HepG2 (cell line): Measurements from ENCODE around the gene CD248. TPM values are rescaled to one million over a fixed set of nuclear protein-coding genes. Genes with fewer than 3 reads are reported as not detected.
A peak's percentile ranks its signal among the peaks of the same experiment; 100 is the strongest.

Experiments
- ATAC-seq: fragments of 200-7000 bp; cut with Tn5 transposase; 3 replicates; pipeline ENCODE4 v1.9.1; 2020; ENCODE audit warnings: mild to moderate bottlenecking, moderate library complexity
- BruUV-seq: library from RNA; stranded (reverse); fragments of 400-500 nt; replicated peaks from 2 replicates; lab custom pipeline; 2021; lab: Mats Ljungman, UMichigan
- CTCF ChIA-PET: fragments of 300-600 bp; formaldehyde crosslinking; extraction: SDS; loops from one replicate; lab custom pipeline; 2021; ENCODE audit warnings: low total read pairs, inconsistent platforms, low intra/inter-chr PET ratio; lab: Yijun Ruan, JAX
- POLR2A ChIA-PET: fragments of 350-600 bp; sonication (Branson Sonifier 250); formaldehyde crosslinking; loops from one replicate; lab custom pipeline; 2020; ENCODE audit warnings: antibody characterized with exemption, inconsistent platforms; lab: Yijun Ruan, JAX
- DNase-seq: peaks from one replicate; pipeline ENCODE4 v3.0.0-alpha.2; 2015; ENCODE audit warnings: low spot score
- FAIRE-seq: peaks from 3 replicates; lab custom pipeline; 2011; peaks lifted over from hg19 to GRCh38; lab: Jason Lieb, UNC
- H2AFZ ChIP-seq: one replicate; pipeline ENCODE4 v1.6.1; 2011; ENCODE audit warnings: low read length, inconsistent platforms
- H3K27ac ChIP-seq: fragments of 300-600 bp; 3 replicates; pipeline ENCODE4 v1.8.0; 2011; ENCODE audit warnings: mixed run types, mild to moderate bottlenecking, mixed read lengths, low read length, inconsistent platforms; ENCODE audit not compliant: insufficient read depth; ENCODE audit errors: extremely low read length
- H3K27me3 ChIP-seq, 2 experiments: fragments of 200-600 bp in 1 of 2; 2 replicates in 1 of 2; 3 replicates in 1 of 2; pipeline versions ENCODE4 v1.6.0 to v1.8.0; 2011; ENCODE audit warnings: low read length in 2 of 2, mild to moderate bottlenecking in 2 of 2, moderate library complexity in 2 of 2, inconsistent platforms in 1 of 2; ENCODE audit not compliant: insufficient read depth in 2 of 2, control insufficient read depth in 1 of 2
- H3K36me3 ChIP-seq, 2 experiments: fragments of 200-600 bp in 1 of 2; replicated peaks in 1 of 2; 2 replicates in 1 of 2; 3 replicates in 1 of 2; pipeline versions ENCODE4 v1.5.1 to v1.8.0; 2011; ENCODE audit warnings: low read length in 2 of 2, inconsistent platforms in 1 of 2; ENCODE audit not compliant: insufficient read depth in 2 of 2, control insufficient read depth in 1 of 2
- H3K4me1 ChIP-seq: 2 replicates; pipeline ENCODE4 v1.5.1; 2012; ENCODE audit warnings: low read length, inconsistent platforms; ENCODE audit not compliant: insufficient read depth
- H3K4me2 ChIP-seq: 2 replicates; pipeline ENCODE4 v1.6.0; 2011; ENCODE audit warnings: low read depth, low read length, inconsistent platforms
- H3K4me3 ChIP-seq, 3 experiments: fragments of 200-600 bp in 1 of 3; sonication (generic), shearing (Covaris generic) in 1 of 3; replicated peaks in 1 of 3; 2 replicates each; pipeline ENCODE4 v1.5.1; 2011 to 2016; ENCODE audit warnings: low read length in 3 of 3, inconsistent platforms in 2 of 3, low read depth in 2 of 3, mild to moderate bottlenecking in 2 of 3, control low read depth in 1 of 3, mixed read lengths in 1 of 3; ENCODE audit not compliant: insufficient read depth in 1 of 3
- H3K79me2 ChIP-seq: one replicate; pipeline ENCODE4 v1.6.1; 2011; ENCODE audit warnings: low read length, inconsistent platforms; ENCODE audit not compliant: insufficient read depth
- H3K9ac ChIP-seq: 2 replicates; pipeline ENCODE4 v1.6.0; 2011; ENCODE audit warnings: mild to moderate bottlenecking, low read depth, low read length, inconsistent platforms; ENCODE audit not compliant: insufficient read depth
- H3K9me3 ChIP-seq: 2 replicates; pipeline ENCODE4 v1.5.1; 2012; ENCODE audit warnings: mild to moderate bottlenecking, low read length
- H4K20me1 ChIP-seq: 2 replicates; pipeline ENCODE4 v1.6.0; 2011; ENCODE audit warnings: inconsistent platforms, mild to moderate bottlenecking, low read length, moderate library complexity; ENCODE audit not compliant: insufficient read depth
- ATF7 ChIP-seq, 2 experiments: fragments of 450-650 bp in 1 of 2; sonication (generic) in 1 of 2; formaldehyde crosslinking in 1 of 2; IDR thresholded peaks; 2 replicates each; pipeline versions ENCODE4 v1.4.0 to v1.6.1; 2016 to 2020; ENCODE audit warnings: antibody characterized with exemption in 1 of 2, mild to moderate bottlenecking in 1 of 2, missing genetic modification reagents in 1 of 2
- CAMTA2 ChIP-seq: sonication (generic); formaldehyde crosslinking; IDR thresholded peaks from 2 replicates; pipeline ENCODE4 v1.4.0; 2020; ENCODE audit warnings: mild to moderate bottlenecking, missing genetic modification reagents, borderline replicate concordance
- CREB1 ChIP-seq, 2 experiments: fragments of 450-650 bp in 1 of 2; IDR thresholded peaks; 2 replicates each; pipeline ENCODE4 v1.6.1; 2016 to 2017; ENCODE audit warnings: control low read depth in 1 of 2, mild to moderate bottlenecking in 1 of 2, missing compliant biosample characterization in 1 of 2, missing genetic modification characterization in 1 of 2
- HNRNPLL ChIP-seq: fragments of 200-400 bp; formaldehyde crosslinking; IDR thresholded peaks from 2 replicates; pipeline ENCODE4 v1.6.1; 2017; ENCODE audit warnings: mild to moderate bottlenecking, low read depth, low read length; ENCODE audit not compliant: poor library complexity, severe bottlenecking
- KDM2A ChIP-seq: sonication (generic); formaldehyde crosslinking; IDR thresholded peaks from 2 replicates; pipeline ENCODE4 v1.4.0; 2020; ENCODE audit warnings: low read depth, missing genetic modification reagents, borderline replicate concordance
- PHB2 ChIP-seq: fragments of 450-650 bp; IDR thresholded peaks from 2 replicates; pipeline ENCODE4 v1.6.1; 2018; ENCODE audit not compliant: partially characterized antibody
- POGK ChIP-seq: sonication (generic); formaldehyde crosslinking; conservative IDR thresholded peaks from 2 replicates; pipeline ENCODE4 v1.8.0; 2022; ENCODE audit warnings: mild to moderate bottlenecking, moderate library complexity, missing genetic modification reagents
- ZNF383 ChIP-seq: sonication (generic); formaldehyde crosslinking; IDR thresholded peaks from 2 replicates; pipeline ENCODE4 v1.4.0; 2020; ENCODE audit warnings: missing genetic modification reagents, mild to moderate bottlenecking, borderline replicate concordance
- ZNF777 ChIP-seq: sonication (generic); formaldehyde crosslinking; IDR thresholded peaks from 2 replicates; pipeline ENCODE4 v1.4.0; 2020; ENCODE audit warnings: missing genetic modification reagents
- WGBS: methylation state at CpG from one replicate; pipeline ENCODE4 v1.1.6; 2017; ENCODE audit warnings: low lambda C conversion rate; 5-methylcytosine and 5-hydroxymethylcytosine counted together
- in situ Hi-C: cut with HindIII; loops from 2 replicates; pipeline ENCODE4 v1.10.0; 2017; ENCODE audit warnings: low pct_unique_long_range_greater_than_20kb; ENCODE audit not compliant: extremely low pct_ligation_motif_present
- intact Hi-C: fragments of 100-400 bp; cut with micrococcal nuclease; formaldehyde crosslinking; loops from one replicate; pipeline ENCODE4 v1.10.0; 2022; ENCODE audit not compliant: unreplicated experiment
- polyA plus RNA-seq, 8 experiments: library from polyadenylated mRNA; depleted of rRNA in 3 of 8; stranded (reverse) in 7 of 8; unstranded in 1 of 8; fragments of >200 nt; fragmentation: Illumina TruSeq in 4 of 8; extraction: Trizol in 4 of 8; gene quantifications; 2 replicates each; pipeline versions ENCODE4 v1.2.1 to v1.2.3, GENCODE V29; 2011 to 2016; ENCODE audit warnings: low read depth in 4 of 8, missing spikeins in 1 of 8, mixed read lengths in 1 of 8; ENCODE audit not compliant: insufficient read depth in 1 of 8
- total RNA-seq, 5 experiments: library from RNA; depleted of rRNA; stranded (reverse); fragments of >200 nt; fragmentation: Illumina TruSeq; extraction: Trizol; gene quantifications; 2 replicates each; pipeline ENCODE4 v1.2.3, GENCODE V29; 2016; ENCODE audit warnings: low read depth in 1 of 5
- TF ChIP-seq, protein P1 (sequence below): sonication (generic); formaldehyde crosslinking; IDR thresholded peaks from 2 replicates; pipeline ENCODE4 v1.5.1; 2020; ENCODE audit warnings: mild to moderate bottlenecking, missing genetic modification reagents, moderate library complexity
- TF ChIP-seq, protein P2 (sequence below): sonication (generic); formaldehyde crosslinking; IDR thresholded peaks from 2 replicates; pipeline ENCODE4 v1.4.0; 2020; ENCODE audit warnings: missing genetic modification reagents

CD248 gene
- total and polyA plus RNA-seq, 2 of the 13 experiments (the other 11 are each of a cell fraction or from before 2014, with no cell fraction given), result 0.25 to 0.35 TPM

DNA sequence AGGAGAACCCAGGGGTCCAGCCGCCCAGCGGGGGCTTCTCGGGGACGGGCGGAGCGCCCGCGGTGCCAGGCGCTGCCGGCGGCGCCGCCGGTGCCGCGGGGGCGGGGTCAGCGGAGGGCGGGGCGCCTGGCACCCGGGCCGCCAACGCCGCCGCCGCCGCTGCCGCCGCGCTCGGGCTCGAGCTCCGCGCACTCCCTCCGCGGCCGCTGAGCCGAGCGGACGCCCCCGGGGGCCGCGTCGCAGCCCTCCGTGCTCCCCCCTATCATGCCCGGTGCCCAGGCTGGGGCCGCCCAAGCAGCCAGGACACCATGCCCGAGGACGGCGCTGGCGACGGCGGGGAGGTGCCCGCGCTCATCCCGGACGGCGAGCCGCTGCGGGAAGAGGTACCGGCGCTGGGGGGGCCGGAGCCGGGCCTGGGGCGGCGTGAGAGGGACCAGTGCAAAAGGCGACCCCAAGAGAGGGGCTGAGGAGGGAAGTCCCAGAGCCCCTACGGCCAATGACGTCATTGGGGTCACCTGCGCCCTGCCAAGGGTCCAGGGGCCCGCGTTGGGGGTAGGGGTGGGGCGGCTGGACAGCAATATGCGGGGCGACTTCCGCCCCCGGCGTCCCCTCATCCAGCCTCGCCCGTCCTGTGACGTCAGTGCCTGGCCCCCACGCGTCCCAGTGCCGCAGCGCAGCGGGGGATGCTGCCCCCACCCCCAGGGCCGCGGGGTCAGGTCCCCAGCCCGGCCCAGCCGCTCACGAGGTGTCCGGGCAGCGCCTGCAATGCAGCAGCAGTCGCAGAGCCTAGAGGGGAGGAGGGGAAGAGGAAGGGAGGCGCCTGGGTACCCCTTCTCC lies 24.9 kb downstream of the CD248 start, which contains the start of gene TMEM151A:
TSS of gene TMEM151A (plus strand) at position 189 of the 837 bp plus-strand sequence. CDS start at position 309, 120 bp downstream.
- Histone ChIP-seq H3K27ac (no peak within 1 kb of the TSS), H3K4me2 (peak within 1 kb of the TSS; percentile 88), H3K27me3 (peaks cover 3 to 31% of the 10 kb centered on the region in 2 experiments; a peak in 4 of 5 replicates), H4K20me1 (no peaks in the 10 kb centered on the region), H3K4me3 (peak within 1 kb of the TSS; percentile 45 to 70 (median 56)), H3K9me3 (no peaks in the 10 kb centered on the region), H2AFZ (no peak within 1 kb of the TSS), H3K36me3 (0 out of 5 replicates have a peak, but pooled peaks cover 0 to 3% of the 10 kb centered on the region in 2 experiments), H3K79me2 (peaks cover 17% of the 10 kb centered on the region), H3K9ac (no peak within 1 kb of the TSS), H3K4me1 (peaks cover 48% of the 10 kb centered on the region)
- DNase-seq (no peak), FAIRE-seq (no peak), ATAC-seq (no peak)
- in situ Hi-C loops, result loop anchor here (5.0 kb wide), 1 partner anchor 35 kb away; no protein-coding TSS in a partner anchor
- 0% methylated on average over 4 of the region's 95 CpGs for WGBS
- no TSS peak for BruUV-seq
- POLR2A ChIA-PET, result interaction anchor here (1.1 to 1.4 kb wide), 2 partner anchors 21 to 59 kb away, joined by 3 to 21 read pairs; no protein-coding TSS in a partner anchor
- intact Hi-C loops, result no loop called here
- CTCF ChIA-PET, result no interaction called here
- TF ChIP-seq ZNF383 (CRISPR knock-in tag) (no peak), KDM2A (peak; percentile 1; the same call in 1 of the 2 replicates), ATF7 (IDR thresholded peaks at IDR 0.05) (peak; percentile 96), ATF7 (CRISPR knock-in tag; IDR thresholded peaks at IDR 0.05) (no peak), PHB2 (no peak), HNRNPLL (peak; percentile 13), POGK (CRISPR knock-in tag) (no peak), CAMTA2 (CRISPR knock-in tag) (no peak), ZNF777 (CRISPR knock-in tag) (peak; percentile 78), CREB1 (IDR thresholded peaks at IDR 0.05) (peak; percentile 93), CREB1 (CRISPR knock-in tag; IDR thresholded peaks at IDR 0.05) (no peak)
- TF ChIP-seq, protein P1, sequence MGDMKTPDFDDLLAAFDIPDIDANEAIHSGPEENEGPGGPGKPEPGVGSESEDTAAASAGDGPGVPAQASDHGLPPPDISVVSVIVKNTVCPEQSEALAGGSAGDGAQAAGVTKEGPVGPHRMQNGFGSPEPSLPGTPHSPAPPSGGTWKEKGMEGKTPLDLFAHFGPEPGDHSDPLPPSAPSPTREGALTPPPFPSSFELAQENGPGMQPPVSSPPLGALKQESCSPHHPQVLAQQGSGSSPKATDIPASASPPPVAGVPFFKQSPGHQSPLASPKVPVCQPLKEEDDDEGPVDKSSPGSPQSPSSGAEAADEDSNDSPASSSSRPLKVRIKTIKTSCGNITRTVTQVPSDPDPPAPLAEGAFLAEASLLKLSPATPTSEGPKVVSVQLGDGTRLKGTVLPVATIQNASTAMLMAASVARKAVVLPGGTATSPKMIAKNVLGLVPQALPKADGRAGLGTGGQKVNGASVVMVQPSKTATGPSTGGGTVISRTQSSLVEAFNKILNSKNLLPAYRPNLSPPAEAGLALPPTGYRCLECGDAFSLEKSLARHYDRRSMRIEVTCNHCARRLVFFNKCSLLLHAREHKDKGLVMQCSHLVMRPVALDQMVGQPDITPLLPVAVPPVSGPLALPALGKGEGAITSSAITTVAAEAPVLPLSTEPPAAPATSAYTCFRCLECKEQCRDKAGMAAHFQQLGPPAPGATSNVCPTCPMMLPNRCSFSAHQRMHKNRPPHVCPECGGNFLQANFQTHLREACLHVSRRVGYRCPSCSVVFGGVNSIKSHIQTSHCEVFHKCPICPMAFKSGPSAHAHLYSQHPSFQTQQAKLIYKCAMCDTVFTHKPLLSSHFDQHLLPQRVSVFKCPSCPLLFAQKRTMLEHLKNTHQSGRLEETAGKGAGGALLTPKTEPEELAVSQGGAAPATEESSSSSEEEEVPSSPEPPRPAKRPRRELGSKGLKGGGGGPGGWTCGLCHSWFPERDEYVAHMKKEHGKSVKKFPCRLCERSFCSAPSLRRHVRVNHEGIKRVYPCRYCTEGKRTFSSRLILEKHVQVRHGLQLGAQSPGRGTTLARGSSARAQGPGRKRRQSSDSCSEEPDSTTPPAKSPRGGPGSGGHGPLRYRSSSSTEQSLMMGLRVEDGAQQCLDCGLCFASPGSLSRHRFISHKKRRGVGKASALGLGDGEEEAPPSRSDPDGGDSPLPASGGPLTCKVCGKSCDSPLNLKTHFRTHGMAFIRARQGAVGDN (CRISPR knock-in tag), result 0 out of 2 replicates have a peak, but pooled peaks have one; percentile 28
- TF ChIP-seq, protein P2, sequence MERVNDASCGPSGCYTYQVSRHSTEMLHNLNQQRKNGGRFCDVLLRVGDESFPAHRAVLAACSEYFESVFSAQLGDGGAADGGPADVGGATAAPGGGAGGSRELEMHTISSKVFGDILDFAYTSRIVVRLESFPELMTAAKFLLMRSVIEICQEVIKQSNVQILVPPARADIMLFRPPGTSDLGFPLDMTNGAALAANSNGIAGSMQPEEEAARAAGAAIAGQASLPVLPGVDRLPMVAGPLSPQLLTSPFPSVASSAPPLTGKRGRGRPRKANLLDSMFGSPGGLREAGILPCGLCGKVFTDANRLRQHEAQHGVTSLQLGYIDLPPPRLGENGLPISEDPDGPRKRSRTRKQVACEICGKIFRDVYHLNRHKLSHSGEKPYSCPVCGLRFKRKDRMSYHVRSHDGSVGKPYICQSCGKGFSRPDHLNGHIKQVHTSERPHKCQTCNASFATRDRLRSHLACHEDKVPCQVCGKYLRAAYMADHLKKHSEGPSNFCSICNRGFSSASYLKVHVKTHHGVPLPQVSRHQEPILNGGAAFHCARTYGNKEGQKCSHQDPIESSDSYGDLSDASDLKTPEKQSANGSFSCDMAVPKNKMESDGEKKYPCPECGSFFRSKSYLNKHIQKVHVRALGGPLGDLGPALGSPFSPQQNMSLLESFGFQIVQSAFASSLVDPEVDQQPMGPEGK (CRISPR knock-in tag), result peak; percentile 36; the same call in 1 of the 2 replicates
